Right lobe of liver (tissue), 6 donors: ENCODE measurements around the gene UNC5C. TPM values are rescaled to one million over a fixed set of nuclear protein-coding genes. Genes with fewer than 3 reads are reported as not detected.

ENCODE experiments used
- ATAC-seq, 4 donors: fragments of 200-7000 bp; cut with Tn5 transposase; one replicate each; pipeline ENCODE4 v1.9.1; 2020; ENCODE audit warnings: mild to moderate bottlenecking in 4 of 4, moderate library complexity in 4 of 4
- DNase-seq, 3 donors: peaks; one replicate each; pipeline ENCODE4 v3.0.0-alpha.2; 2020
- H3K27ac ChIP-seq, 3 donors: fragments of 200-600 bp; one replicate each; pipeline ENCODE4 v1.8.0; 2022
- H3K27me3 ChIP-seq, 2 donors: fragments of 200-600 bp; one replicate each; pipeline ENCODE4 v1.8.0; 2022
- H3K36me3 ChIP-seq, 4 donors: fragments of 200-600 bp; sonication (generic) in 1 of 4; one replicate each; pipeline versions ENCODE4 v1.5.1 to v1.8.0; 2017 to 2022; ENCODE audit warnings: control low read depth in 1 of 4
- H3K4me1 ChIP-seq, 4 donors: fragments of 200-600 bp; sonication (generic) in 1 of 4; one replicate each; pipeline versions ENCODE4 v1.5.1 to v1.8.0; 2017 to 2022; ENCODE audit warnings: control low read depth in 1 of 4
- H3K4me3 ChIP-seq, 3 donors: fragments of 200-600 bp; one replicate each; pipeline ENCODE4 v1.8.0; 2022
- H3K9me3 ChIP-seq, 4 donors: fragments of 200-600 bp; sonication (generic) in 1 of 4; one replicate each; pipeline versions ENCODE4 v1.5.1 to v1.8.0; 2017 to 2022; ENCODE audit warnings: control low read depth in 1 of 4
- POLR2A ChIP-seq: fragments of 450-650 bp; IDR thresholded peaks from one replicate; pipeline ENCODE4 v1.6.1; 2017; ENCODE audit warnings: antibody characterized with exemption, mild to moderate bottlenecking
- WGBS: methylation state at CpG from one replicate; pipeline ENCODE4 v1.1.6; 2018; ENCODE audit warnings: low coverage, low lambda C conversion rate; ENCODE audit not compliant: insufficient coverage; ENCODE audit errors: missing lambda C conversion rate; 5-methylcytosine and 5-hydroxymethylcytosine counted together
- intact Hi-C, 2 donors: fragments of 100-400 bp; cut with DNase I; formaldehyde crosslinking; loops; one replicate each; pipeline versions ENCODE4 v1.11.2 to v1.14.1; 2022
- total RNA-seq, 6 experiments: library from RNA; depleted of rRNA in 2 of 6; stranded (reverse); fragments of >200 nt in 2 of 6; fragmentation: NEBNext Ultra II Directional in 3 of 6; extraction: Animal tissue kit (Norgen Biotek cat#: 25700) in 3 of 6; gene quantifications; one replicate each; pipeline versions ENCODE4 v1.1.0 to v1.2.4, GENCODE V29; 2016 to 2023
- TF ChIP-seq, protein P1 (sequence below), 4 donors: fragments of 200-600 bp in 3 of 4; fragments of 450-650 bp in 1 of 4; IDR thresholded peaks; one replicate each; pipeline versions ENCODE4 v1.5.1 to v1.8.0; 2016 to 2022; ENCODE audit warnings: antibody characterized with exemption in 4 of 4, mild to moderate bottlenecking in 2 of 4
- donor health status: DM: no; HTN: yes; CAD: no.
- donor health status: DM: no; HTN: no; CAD: no.
- donor health status: DM: no; HTN: no; CAD: no.
- donor health status: DM: no; HTN: yes; CAD: no.
- donor health status: DM: no; HTN: yes; CAD: no.

UNC5C gene
- total RNA-seq, 6 experiments from 2014 or later: 0.50 to 0.71 (median 0.63) TPM

DNA sequence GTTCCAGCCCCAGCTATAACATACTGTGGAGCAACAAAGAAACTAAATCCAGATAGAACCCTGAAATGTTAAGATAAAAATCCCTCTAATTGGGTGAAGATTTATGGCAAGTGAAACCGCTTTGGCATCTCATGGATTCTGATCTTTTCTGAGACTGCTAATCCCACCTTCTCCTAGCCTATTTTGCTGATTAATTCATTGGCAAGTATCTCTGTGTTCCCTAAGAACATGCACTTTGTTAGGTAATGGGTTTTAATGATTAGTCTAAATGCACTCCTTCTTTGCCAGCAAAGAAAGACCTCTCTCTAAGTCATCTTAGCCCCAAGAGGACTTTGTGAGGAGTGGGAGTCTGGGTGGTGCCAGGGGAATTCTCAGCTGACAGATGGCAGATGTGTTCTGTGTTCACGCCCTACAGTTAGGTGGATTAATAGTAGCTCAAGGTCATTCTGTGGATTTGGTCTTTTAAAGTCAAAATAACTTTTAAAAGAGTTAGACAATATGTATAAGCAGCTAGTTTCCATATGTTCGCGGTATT lies 171.3 kb downstream of the UNC5C start:
- TF ChIP-seq, protein P1, sequence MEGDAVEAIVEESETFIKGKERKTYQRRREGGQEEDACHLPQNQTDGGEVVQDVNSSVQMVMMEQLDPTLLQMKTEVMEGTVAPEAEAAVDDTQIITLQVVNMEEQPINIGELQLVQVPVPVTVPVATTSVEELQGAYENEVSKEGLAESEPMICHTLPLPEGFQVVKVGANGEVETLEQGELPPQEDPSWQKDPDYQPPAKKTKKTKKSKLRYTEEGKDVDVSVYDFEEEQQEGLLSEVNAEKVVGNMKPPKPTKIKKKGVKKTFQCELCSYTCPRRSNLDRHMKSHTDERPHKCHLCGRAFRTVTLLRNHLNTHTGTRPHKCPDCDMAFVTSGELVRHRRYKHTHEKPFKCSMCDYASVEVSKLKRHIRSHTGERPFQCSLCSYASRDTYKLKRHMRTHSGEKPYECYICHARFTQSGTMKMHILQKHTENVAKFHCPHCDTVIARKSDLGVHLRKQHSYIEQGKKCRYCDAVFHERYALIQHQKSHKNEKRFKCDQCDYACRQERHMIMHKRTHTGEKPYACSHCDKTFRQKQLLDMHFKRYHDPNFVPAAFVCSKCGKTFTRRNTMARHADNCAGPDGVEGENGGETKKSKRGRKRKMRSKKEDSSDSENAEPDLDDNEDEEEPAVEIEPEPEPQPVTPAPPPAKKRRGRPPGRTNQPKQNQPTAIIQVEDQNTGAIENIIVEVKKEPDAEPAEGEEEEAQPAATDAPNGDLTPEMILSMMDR (IDR thresholded peaks at IDR 0.05): no peak
- no peak for TF ChIP-seq POLR2A
- no peaks in the 10 kb centered on the region for H3K9me3 ChIP-seq
- no peaks in the 10 kb centered on the region for H3K36me3 ChIP-seq
- ATAC-seq (no peak), DNase-seq (no peak)
- 84% methylated on average over 4 of the region's 4 CpGs for WGBS
- H3K4me1 ChIP-seq: no peaks in the 10 kb centered on the region
- H3K27me3 ChIP-seq: no peaks in the 10 kb centered on the region
- intact Hi-C loops: no loop called here
- no peak overlapping the region for H3K4me3 ChIP-seq
- no peak overlapping the region for H3K27ac ChIP-seq

DNA sequence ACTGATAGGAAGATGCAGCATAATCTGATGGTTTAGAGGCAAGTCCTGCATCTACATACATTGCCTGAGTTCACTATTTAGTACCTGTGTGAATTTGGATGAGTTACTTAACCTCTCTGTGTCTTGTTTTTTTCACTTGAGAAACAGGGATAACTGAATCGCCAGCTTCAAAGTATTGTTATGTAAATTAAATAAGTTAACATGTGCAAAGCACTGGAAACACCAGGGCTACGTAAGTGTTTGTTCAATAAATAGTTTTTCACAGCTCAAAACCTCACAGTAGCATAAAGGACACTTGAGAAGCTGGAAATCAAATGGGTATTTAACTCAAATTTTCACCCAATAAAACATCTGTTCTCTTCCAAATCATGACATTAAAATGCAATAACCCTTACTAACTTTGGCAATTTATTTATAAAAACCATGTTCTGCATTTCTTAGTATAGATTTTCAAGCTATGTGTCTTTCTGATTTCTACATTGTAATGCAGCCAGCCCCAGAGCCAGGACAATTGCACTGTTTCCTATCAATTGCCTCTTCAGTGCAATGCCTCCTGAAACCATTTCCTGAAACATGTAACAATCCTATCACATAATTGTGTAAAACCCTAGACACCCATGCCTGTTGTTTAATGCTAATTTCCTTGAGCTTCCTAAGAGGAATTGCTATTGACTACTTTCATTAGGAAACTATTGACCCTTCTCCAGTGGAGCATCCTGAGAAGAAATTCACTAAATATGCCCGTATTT lies 177.1 kb downstream of the UNC5C start:
- no peak overlapping the region for H3K27ac ChIP-seq
- no peaks in the 10 kb centered on the region for H3K36me3 ChIP-seq
- no peak for TF ChIP-seq POLR2A
- TF ChIP-seq, protein P1 (IDR thresholded peaks at IDR 0.05): no peak
- H3K4me3 ChIP-seq: no peak overlapping the region
- no peak for DNase-seq
- no peak for ATAC-seq
- H3K9me3 ChIP-seq: no peaks in the 10 kb centered on the region
- WGBS: 46% methylated on average over 3 of the region's 3 CpGs
- intact Hi-C loops: no loop called here
- no peaks in the 10 kb centered on the region for H3K27me3 ChIP-seq
- H3K4me1 ChIP-seq: no peaks in the 10 kb centered on the region

DNA sequence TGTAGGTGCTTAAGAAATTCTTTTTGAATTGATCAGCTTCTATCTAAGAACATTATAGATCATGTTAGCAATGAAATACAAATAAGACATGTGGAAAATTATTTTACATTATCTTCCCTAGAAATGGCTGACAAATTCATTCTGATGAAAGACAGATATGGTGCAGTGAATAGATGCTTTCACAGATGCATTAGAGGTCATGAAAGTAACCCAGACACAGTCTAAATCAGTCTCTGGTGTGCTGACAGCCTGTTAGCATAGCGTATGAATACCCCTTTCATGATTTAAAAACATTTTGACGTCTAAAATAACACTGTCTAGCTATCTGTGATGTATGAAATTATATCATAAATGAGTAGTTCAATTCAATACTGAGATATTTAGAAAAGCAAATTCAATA lies 180.9 kb downstream of the UNC5C start:
- ATAC-seq (no peak), DNase-seq (no peak)
- Histone ChIP-seq H3K36me3 (no peaks in the 10 kb centered on the region), H3K9me3 (no peaks in the 10 kb centered on the region), H3K4me3 (no peak overlapping the region), H3K27me3 (no peaks in the 10 kb centered on the region), H3K27ac (no peak overlapping the region), H3K4me1 (no peaks in the 10 kb centered on the region)
- intact Hi-C loops: no loop called here
- no peak for TF ChIP-seq POLR2A
- TF ChIP-seq, protein P1 (IDR thresholded peaks at IDR 0.05): no peak
- WGBS: 59% methylated on average over 2 of the region's 2 CpGs

DNA sequence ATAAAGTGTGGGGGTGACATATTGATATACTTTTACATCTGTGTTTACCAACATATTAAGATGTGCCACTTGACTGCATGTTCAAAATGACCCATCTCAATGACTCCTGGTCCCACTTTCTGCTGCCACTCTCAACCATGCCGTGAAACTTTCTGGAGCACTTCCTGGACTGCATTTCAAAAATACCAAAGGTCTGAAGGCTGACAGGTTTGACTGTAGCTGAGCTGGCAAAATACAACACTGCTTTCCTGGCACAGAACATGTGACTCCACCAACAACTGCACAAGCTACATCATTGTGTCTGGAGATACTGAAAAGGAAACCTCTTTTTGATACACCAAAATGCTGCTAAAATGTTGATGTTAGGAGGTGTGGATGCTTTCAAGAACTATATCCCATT lies 184.8 kb downstream of the UNC5C start:
- H3K9me3 ChIP-seq: no peaks in the 10 kb centered on the region
- no peak overlapping the region for H3K27ac ChIP-seq
- intact Hi-C loops: no loop called here
- H3K4me3 ChIP-seq: no peak overlapping the region
- H3K4me1 ChIP-seq: peaks cover 0 to 14% (median 3%) of the 10 kb centered on the region in 4 donors
- H3K36me3 ChIP-seq: no peaks in the 10 kb centered on the region
- DNase-seq (no peak), ATAC-seq (peak in 3 of 4 donors; percentile 25 to 68 (median 33))
- TF ChIP-seq POLR2A: no peak
- TF ChIP-seq, protein P1 (IDR thresholded peaks at IDR 0.05): no peak
- H3K27me3 ChIP-seq: no peaks in the 10 kb centered on the region
- WGBS: 0% methylated on average over 1 of the region's 1 CpG
